H9 (cell line): ENCODE results near the gene ANKRD39. TPM values are rescaled to one million over a fixed set of nuclear protein-coding genes. Genes with fewer than 3 reads are reported as not detected.

ENCODE experiments used
- DNase-seq: peaks from one replicate; pipeline ENCODE4 v3.0.0-alpha.2; 2017
- H2AFZ ChIP-seq: one replicate; pipeline ENCODE4 v1.6.1; 2013; ENCODE audit warnings: mild to moderate bottlenecking, low read length, control low read depth, moderate library complexity
- H2AK5ac ChIP-seq: 2 replicates; pipeline ENCODE4 v1.6.1; 2013; ENCODE audit warnings: low read length, control low read depth, mixed read lengths; ENCODE audit not compliant: insufficient read length
- H2BK120ac ChIP-seq: one replicate; pipeline ENCODE4 v1.6.1; 2013; ENCODE audit warnings: low read depth, mild to moderate bottlenecking, low read length, control low read depth, inconsistent platforms; ENCODE audit not compliant: poor library complexity, severe bottlenecking
- H2BK12ac ChIP-seq: 2 replicates; pipeline ENCODE4 v1.6.1; 2013; ENCODE audit warnings: low read length, control low read depth, mixed read lengths, low read depth; ENCODE audit not compliant: insufficient read length
- H2BK15ac ChIP-seq: 2 replicates; pipeline ENCODE4 v1.6.1; 2013; ENCODE audit warnings: low read depth, low read length, control low read depth
- H2BK20ac ChIP-seq: one replicate; pipeline ENCODE4 v1.6.1; 2013; ENCODE audit warnings: low read depth, mild to moderate bottlenecking, low read length, control low read depth, inconsistent platforms; ENCODE audit not compliant: poor library complexity, severe bottlenecking
- H2BK5ac ChIP-seq: 2 replicates; pipeline ENCODE4 v1.6.1; 2013; ENCODE audit warnings: low read length, control low read depth, mixed read lengths; ENCODE audit not compliant: insufficient read length
- H3K14ac ChIP-seq: 2 replicates; pipeline ENCODE4 v1.6.1; 2013; ENCODE audit warnings: low read length, control low read depth; ENCODE audit not compliant: insufficient read depth
- H3K18ac ChIP-seq: 2 replicates; pipeline ENCODE4 v1.6.1; 2013; ENCODE audit warnings: low read depth, mild to moderate bottlenecking, mixed read lengths, low read length, control low read depth; ENCODE audit not compliant: insufficient read length
- H3K23ac ChIP-seq: 2 replicates; pipeline ENCODE4 v1.6.1; 2013; ENCODE audit warnings: low read length, control low read depth, mixed read lengths, low read depth; ENCODE audit not compliant: insufficient read length
- H3K23me2 ChIP-seq: 2 replicates; pipeline ENCODE4 v1.6.1; 2013; ENCODE audit warnings: low read depth, mild to moderate bottlenecking, mixed read lengths, low read length, control low read depth; ENCODE audit not compliant: insufficient read length, poor library complexity, severe bottlenecking
- H3K27ac ChIP-seq: 2 replicates; pipeline ENCODE4 v1.5.1; 2013; ENCODE audit warnings: low read length, control low read depth, mixed read lengths, low read depth; ENCODE audit not compliant: insufficient read length
- H3K27me3 ChIP-seq: 2 replicates; pipeline ENCODE4 v1.6.1; 2013; ENCODE audit warnings: low read length, control low read depth, inconsistent platforms; ENCODE audit not compliant: insufficient read depth
- H3K4ac ChIP-seq: 2 replicates; pipeline ENCODE4 v1.6.1; 2013; ENCODE audit warnings: low read depth, mild to moderate bottlenecking, control low read depth, inconsistent platforms, low read length, moderate library complexity
- H3K4me1 ChIP-seq: 2 replicates; pipeline ENCODE4 v1.6.1; 2013; ENCODE audit warnings: low read length, control low read depth, inconsistent platforms; ENCODE audit not compliant: insufficient read depth
- H3K4me2 ChIP-seq: 2 replicates; pipeline ENCODE4 v1.6.1; 2013; ENCODE audit warnings: low read length, control low read depth, mixed read lengths; ENCODE audit not compliant: insufficient read length, insufficient read depth
- H3K56ac ChIP-seq: 2 replicates; pipeline ENCODE4 v1.6.1; 2013; ENCODE audit warnings: low read depth, mild to moderate bottlenecking, mixed read lengths, low read length, control low read depth; ENCODE audit not compliant: insufficient read length
- H3K79me1 ChIP-seq: 2 replicates; pipeline ENCODE4 v1.6.1; 2013; ENCODE audit warnings: low read depth, mild to moderate bottlenecking, moderate library complexity, low read length, control low read depth, inconsistent platforms; ENCODE audit not compliant: insufficient read depth, poor library complexity, severe bottlenecking
- H3K79me2 ChIP-seq: 2 replicates; pipeline ENCODE4 v1.6.1; 2013; ENCODE audit warnings: low read length, control low read depth, inconsistent platforms; ENCODE audit not compliant: insufficient read depth
- H3K9ac ChIP-seq: 2 replicates; pipeline ENCODE4 v1.6.1; 2013; ENCODE audit warnings: low read length, control low read depth, mixed read lengths; ENCODE audit not compliant: insufficient read length; ENCODE audit errors: extremely low read depth
- H3K9me3 ChIP-seq: one replicate; pipeline ENCODE4 v1.6.1; 2013; ENCODE audit warnings: low read depth, low read length, inconsistent platforms; ENCODE audit not compliant: control insufficient read depth
- H3T11ph ChIP-seq: one replicate; pipeline ENCODE4 v1.6.1; 2013; ENCODE audit warnings: mild to moderate bottlenecking, low read length, control low read depth, inconsistent platforms
- H4K20me1 ChIP-seq: one replicate; pipeline ENCODE4 v1.6.1; 2013; ENCODE audit not compliant: control insufficient read depth, insufficient read length, insufficient read depth
- H4K5ac ChIP-seq: 2 replicates; pipeline ENCODE4 v1.6.1; 2013; ENCODE audit warnings: low read depth, mild to moderate bottlenecking, mixed read lengths, low read length, control low read depth; ENCODE audit not compliant: insufficient read length
- H4K8ac ChIP-seq: replicated peaks from 2 replicates; pipeline ENCODE4 v1.6.1; 2013; ENCODE audit warnings: low read length, control low read depth, mixed read lengths, low read depth; ENCODE audit not compliant: insufficient read length
- H4K91ac ChIP-seq: 2 replicates; pipeline ENCODE4 v1.6.1; 2013; ENCODE audit warnings: low read depth, mild to moderate bottlenecking, moderate library complexity, mixed read lengths, low read length, control low read depth; ENCODE audit not compliant: insufficient read length
- H3K27ac Mint-ChIP-seq, 3 experiments: 2 replicates in 2 of 3; 3 replicates in 1 of 3; pipeline ENCODE4 v1.8.0; 2020 to 2021; ENCODE audit warnings: mixed read lengths in 3 of 3, mild to moderate bottlenecking in 1 of 3, moderate library complexity in 1 of 3
- H3K27me3 Mint-ChIP-seq: 2 replicates; pipeline ENCODE4 v1.8.0; 2021; ENCODE audit warnings: low read depth, mild to moderate bottlenecking, moderate library complexity, mixed read lengths
- H3K36me3 Mint-ChIP-seq, 3 experiments: 2 replicates in 2 of 3; 3 replicates in 1 of 3; pipeline ENCODE4 v1.8.0; 2020 to 2021; ENCODE audit warnings: low read depth in 3 of 3, mixed read lengths in 3 of 3; ENCODE audit not compliant: insufficient read depth in 1 of 3
- H3K4me1 Mint-ChIP-seq, 2 experiments: 2 replicates each; pipeline ENCODE4 v1.8.0; 2020; ENCODE audit warnings: mixed read lengths in 2 of 2
- H3K4me3 Mint-ChIP-seq, 2 experiments: 2 replicates in 1 of 2; 3 replicates in 1 of 2; pipeline ENCODE4 v1.8.0; 2020 to 2021; ENCODE audit warnings: mild to moderate bottlenecking in 2 of 2, mixed read lengths in 2 of 2, moderate library complexity in 1 of 2
- H3K9me3 Mint-ChIP-seq, 2 experiments: 2 replicates in 1 of 2; 3 replicates in 1 of 2; pipeline ENCODE4 v1.8.0; 2020; ENCODE audit warnings: mild to moderate bottlenecking in 2 of 2, mixed read lengths in 2 of 2, moderate library complexity in 1 of 2
- WGBS: extraction: QIAGEN DNeasy Blood & Tissue Kit; methylation state at CpG from one replicate; pipeline ENCODE4 v1.1.7; 2013; ENCODE audit warnings: missing lambda C conversion rate, low lambda C conversion rate, mixed read lengths; ENCODE audit not compliant: insufficient read length; ENCODE audit errors: extremely low coverage; 5-methylcytosine and 5-hydroxymethylcytosine counted together
- total RNA-seq: library from RNA; stranded (reverse); gene quantifications from 2 replicates; pipeline ENCODE4 v1.2.1, GENCODE V29; 2021
- TF ChIP-seq, protein P1 (sequence below): fragments of 200-600 bp; sonication (generic); conservative IDR thresholded peaks from 3 replicates; pipeline ENCODE4 v1.8.0; 2021; ENCODE audit warnings: antibody characterized with exemption, mild to moderate bottlenecking

The ANKRD39 gene
- total RNA-seq, 1 experiment from 2014 or later: 13.0 TPM

DNA sequence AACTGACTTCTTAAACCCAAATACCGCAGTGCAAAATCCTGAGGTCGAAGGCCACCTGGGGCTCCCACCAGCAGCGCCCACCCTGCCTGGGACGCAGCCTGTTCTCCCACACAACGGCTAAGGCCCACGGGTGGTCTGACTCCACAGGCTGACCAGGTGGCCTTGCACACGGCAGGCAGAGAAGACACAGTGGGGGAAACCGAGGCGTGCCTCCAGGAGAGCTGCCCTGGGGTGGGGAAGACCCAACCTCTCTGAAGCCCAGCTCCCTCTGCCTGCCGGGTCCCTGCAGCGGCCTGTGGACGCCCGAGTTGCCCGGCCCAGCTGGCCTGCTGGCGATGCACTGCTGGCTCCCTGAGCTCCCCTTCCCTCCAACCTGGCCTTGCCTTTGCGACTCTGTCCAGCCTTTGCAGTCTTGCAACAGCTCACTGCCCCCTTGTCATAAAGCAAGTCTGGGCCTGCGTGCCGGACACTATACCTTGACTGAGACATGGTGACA lies 21.8 kb upstream of the ANKRD39 start:
- Histone ChIP-seq H4K20me1 (no peaks in the 10 kb centered on the region), H3K56ac (no peak overlapping the region), H4K91ac (no peak overlapping the region), H3K14ac (peak overlapping the region; percentile 62), H3K9me3 (no peaks in the 10 kb centered on the region), H3K79me1 (no peaks in the 10 kb centered on the region), H3K27me3 (no peaks in the 10 kb centered on the region; the same call in 1 of the 2 replicates), H3K4ac (no peak overlapping the region), H2BK12ac (no peak overlapping the region), H3K23me2 (no peaks in the 10 kb centered on the region), H3K79me2 (no peaks in the 10 kb centered on the region), H2AFZ (no peak overlapping the region), H2AK5ac (no peak overlapping the region), H2BK15ac (no peak overlapping the region), H3T11ph (no peak overlapping the region), H3K18ac (peak overlapping the region; percentile 38), H3K4me2 (no peak overlapping the region), H2BK5ac (no peak overlapping the region), H3K9ac (no peak overlapping the region), H2BK20ac (no peak overlapping the region), H3K23ac (no peak overlapping the region), H2BK120ac (no peak overlapping the region), H3K27ac (no peak overlapping the region), H3K4me1 (peaks cover 3% of the 10 kb centered on the region; the same call in 1 of the 2 replicates), H4K5ac (no peak overlapping the region), H4K8ac (no peak overlapping the region)
- Mint-ChIP-seq H3K4me1 (peaks cover 54 to 56% of the 10 kb centered on the region in 2 experiments), H3K9me3 (no peaks in the 10 kb centered on the region), H3K36me3 (no peaks in the 10 kb centered on the region), H3K4me3 (no peak overlapping the region), H3K27me3 (peaks cover 2% of the 10 kb centered on the region), H3K27ac (peak overlapping the region; percentile 73 to 88 (median 75); a peak in 3 of 7 replicates)
- TF ChIP-seq, protein P1, sequence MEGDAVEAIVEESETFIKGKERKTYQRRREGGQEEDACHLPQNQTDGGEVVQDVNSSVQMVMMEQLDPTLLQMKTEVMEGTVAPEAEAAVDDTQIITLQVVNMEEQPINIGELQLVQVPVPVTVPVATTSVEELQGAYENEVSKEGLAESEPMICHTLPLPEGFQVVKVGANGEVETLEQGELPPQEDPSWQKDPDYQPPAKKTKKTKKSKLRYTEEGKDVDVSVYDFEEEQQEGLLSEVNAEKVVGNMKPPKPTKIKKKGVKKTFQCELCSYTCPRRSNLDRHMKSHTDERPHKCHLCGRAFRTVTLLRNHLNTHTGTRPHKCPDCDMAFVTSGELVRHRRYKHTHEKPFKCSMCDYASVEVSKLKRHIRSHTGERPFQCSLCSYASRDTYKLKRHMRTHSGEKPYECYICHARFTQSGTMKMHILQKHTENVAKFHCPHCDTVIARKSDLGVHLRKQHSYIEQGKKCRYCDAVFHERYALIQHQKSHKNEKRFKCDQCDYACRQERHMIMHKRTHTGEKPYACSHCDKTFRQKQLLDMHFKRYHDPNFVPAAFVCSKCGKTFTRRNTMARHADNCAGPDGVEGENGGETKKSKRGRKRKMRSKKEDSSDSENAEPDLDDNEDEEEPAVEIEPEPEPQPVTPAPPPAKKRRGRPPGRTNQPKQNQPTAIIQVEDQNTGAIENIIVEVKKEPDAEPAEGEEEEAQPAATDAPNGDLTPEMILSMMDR: no peak
- no CpG with 5 or more reads among the region's 18 CpGs for WGBS
- no peak for DNase-seq
